Measurements from ENCODE around the gene ABI1.
A peak's percentile ranks its signal among the peaks of the same experiment; 100 is the strongest.

- TF ChIP-seq POLR2A (IDR thresholded peaks at IDR 0.05; ENCODE audit: low read depth, low read length) (no peak), CTCF (IDR thresholded peaks at IDR 0.05; ENCODE audit: extremely low read depth in 1 of 2, insufficient read depth in 1 of 2, low read depth in 1 of 2, low read length in 2 of 2) (no peak), POLR2AphosphoS5 (IDR thresholded peaks at IDR 0.05; ENCODE audit: insufficient read depth, low read depth, low read length) (no peak), FOS (IDR thresholded peaks at IDR 0.05; ENCODE audit: borderline replicate concordance, insufficient read depth, low read length) (peak; percentile 33), MYC (IDR thresholded peaks at IDR 0.05; ENCODE audit: low read depth, low read length) (no peak), EZH2 (IDR thresholded peaks at IDR 0.05; ENCODE audit: borderline replicate concordance, low read depth, low read length, severe bottlenecking) (no peak), MAX (IDR thresholded peaks at IDR 0.05; ENCODE audit: insufficient read depth, insufficient read length) (no peak)
Measured at GRCh38 chr10:26887611-26888215, 27.0 kb upstream of the ABI1 start.
